Heart left ventricle (tissue), 13 donors: ENCODE data around the gene FLNB.

Source experiments
- CTCF ChIP-seq, 12 donors: fragments of 200-600 bp; sonication (generic) in 4 of 12; IDR thresholded peaks; one replicate each; pipeline versions ENCODE4 v1.5.0 to v1.8.0; 2018 to 2022; ENCODE audit warnings: antibody characterized with exemption in 12 of 12, mild to moderate bottlenecking in 5 of 12
- POLR2A ChIP-seq, 2 donors: fragments of 450-650 bp; IDR thresholded peaks; one replicate each; pipeline ENCODE4 v1.6.1; 2017; ENCODE audit warnings: antibody characterized with exemption in 2 of 2, mild to moderate bottlenecking in 2 of 2, moderate library complexity in 2 of 2
- donor health status: ischemic (EF 13 %, LVEDD 7.1; RV severe dilation, severe dysfunction).
- donor health status: DM: no; HTN: yes; CAD: no.
- donor health status: DM: no; HTN: no; CAD: no.
- donor health status: ischemic (EF 25% LVEDD 6.9; RV normal size, moderate dysfunction).
- donor health status: ischemic (EF 25% LVEDD 5.7; RV mildly dilated, moderate dysfunction).
- donor health status: ischemic (EF 35%, LVEDD 5.7; RV mildly dilated, moderate dysfunction).
- donor health status: nonischemic (EF 11% LVEDD 7.7; RV severe dilation, severe dysfunction).
- donor health status: DM: yes; HTN: yes; CAD: no.
- donor health status: PGD.
- donor health status: ischemic (EF 29% LVEDD 5.4; RV normal size, mild dysfunction).
- donor health status: nonischemic (EF 23%, LVEDD 6.1; RV moderate dilation, normal function).

GRCh38 chr3:58132850-58133249 lies 124.6 kb downstream of the FLNB start:
- TF ChIP-seq CTCF (IDR thresholded peaks at IDR 0.05) (no peak), POLR2A (IDR thresholded peaks at IDR 0.05) (no peak)
